ENCODE results near the gene CATSPER3. TPM values are rescaled to one million over a fixed set of nuclear protein-coding genes. Genes with fewer than 3 reads are reported as not detected.

Gene CATSPER3
- total RNA-seq, 1 donor from 2014 or later, result 0.82 TPM

- FAIRE-seq (no peak), DNase-seq (ENCODE audit: low spot score in 2 of 2) (no peak)
These were observed 71.1 kb downstream of the CATSPER3 start for GRCh38 chr5:135038813-135039270.

- DNase-seq (ENCODE audit: low spot score in 2 of 2), result no peak
- FAIRE-seq, result no peak
These were observed 71.7 kb downstream of the CATSPER3 start for GRCh38 chr5:135039271-135040033.

GRCh38 chr5:135040034-135040332 lies 72.3 kb downstream of the CATSPER3 start:
- FAIRE-seq, result no peak
- no peak for DNase-seq (ENCODE audit: low spot score in 2 of 2)

GRCh38 chr5:135040333-135041144 lies 72.8 kb downstream of the CATSPER3 start:
- FAIRE-seq, result no peak
- no peak for DNase-seq (ENCODE audit: low spot score in 2 of 2)

- FAIRE-seq (no peak), DNase-seq (ENCODE audit: low spot score in 2 of 2) (no peak)
These were observed 73.5 kb downstream of the CATSPER3 start for GRCh38 chr5:135041145-135041587.

- DNase-seq (ENCODE audit: low spot score in 2 of 2) (no peak), FAIRE-seq (no peak)
These were observed 74.0 kb downstream of the CATSPER3 start for GRCh38 chr5:135041726-135042125.

- FAIRE-seq (no peak), DNase-seq (ENCODE audit: low spot score in 2 of 2) (no peak)
These were observed 74.9 kb downstream of the CATSPER3 start for GRCh38 chr5:135042595-135042994.

GRCh38 chr5:135045488-135045887 lies 77.8 kb downstream of the CATSPER3 start:
- DNase-seq (ENCODE audit: low spot score in 2 of 2) (no peak), FAIRE-seq (no peak)

- FAIRE-seq, result no peak
- no peak for DNase-seq (ENCODE audit: low spot score in 2 of 2)
These were observed 79.1 kb downstream of the CATSPER3 start for GRCh38 chr5:135046661-135047346.

- no peak for FAIRE-seq
- DNase-seq (ENCODE audit: low spot score in 2 of 2), result no peak
These were observed 79.6 kb downstream of the CATSPER3 start for GRCh38 chr5:135047347-135047695.

- DNase-seq (ENCODE audit: low spot score in 2 of 2) (no peak), FAIRE-seq (no peak)
These were observed 80.6 kb downstream of the CATSPER3 start for GRCh38 chr5:135048286-135048685.

- no peak for DNase-seq (ENCODE audit: low spot score in 2 of 2)
- no peak for FAIRE-seq
These were observed 81.2 kb downstream of the CATSPER3 start for GRCh38 chr5:135048930-135049329.

- FAIRE-seq, result no peak
- no peak for DNase-seq (ENCODE audit: low spot score in 2 of 2)
These were observed 82.6 kb downstream of the CATSPER3 start for GRCh38 chr5:135050244-135050767.

GRCh38 chr5:135051399-135051798 lies 83.7 kb downstream of the CATSPER3 start:
- no peak for DNase-seq (ENCODE audit: low spot score in 2 of 2)
- FAIRE-seq, result no peak

GRCh38 chr5:135051872-135052271 lies 84.2 kb downstream of the CATSPER3 start:
- no peak for FAIRE-seq
- DNase-seq (ENCODE audit: low spot score in 2 of 2), result no peak

GRCh38 chr5:135052511-135053145 lies 84.9 kb downstream of the CATSPER3 start:
- no peak for FAIRE-seq
- no peak for DNase-seq (ENCODE audit: low spot score in 2 of 2)

- no peak for DNase-seq (ENCODE audit: low spot score in 2 of 2)
- FAIRE-seq, result no peak
These were observed 85.6 kb downstream of the CATSPER3 start for GRCh38 chr5:135053278-135053677.

GRCh38 chr5:135053989-135054388 lies 86.3 kb downstream of the CATSPER3 start:
- no peak for FAIRE-seq
- DNase-seq (ENCODE audit: low spot score in 2 of 2), result no peak

GRCh38 chr5:135054546-135054945 lies 86.8 kb downstream of the CATSPER3 start:
- DNase-seq (ENCODE audit: low spot score in 2 of 2) (no peak), FAIRE-seq (no peak)

- no peak for FAIRE-seq
- DNase-seq (ENCODE audit: low spot score in 2 of 2), result no peak
These were observed 87.7 kb downstream of the CATSPER3 start for GRCh38 chr5:135055396-135055795.

All from frontal cortex (tissue), 4 donors.